Activated T-cell treated with anti-CD3 and anti-CD28 coated beads, Interleukin-2, amount 50 U/mL, for 4 hours (primary cell): ENCODE results near the gene TTC31. TPM values are rescaled to one million over a fixed set of nuclear protein-coding genes. Genes with fewer than 3 reads are reported as not detected.

ENCODE experiments used
- total RNA-seq, 3 donors: library from RNA; stranded (reverse); gene quantifications; one replicate each; pipeline ENCODE4 v1.2.1, GENCODE V29; 2021

The TTC31 gene
- total RNA-seq, 3 donors from 2014 or later: 22.4 to 23.8 (median 23.4) TPM

Other genes starting within 250 kb of the TTC31 start
- gene SLC4A5, start 139.7 kb upstream of the TTC31 start, total RNA-seq: 1 to 10 TPM; 1.3 to 1.5 (median 1.4) TPM
- gene DCTN1, start 102.8 kb upstream of the TTC31 start, total RNA-seq: 10 to 100 TPM; 94.4 to 97.7 (median 97.6) TPM
- 1 to 10 TPM; 1.3 to 1.4 (median 1.4) TPM for gene C2orf81, start 61.5 kb upstream of the TTC31 start, total RNA-seq
- 10 to 100 TPM; 29.1 to 32.1 (median 31.3) TPM for gene WDR54, start 61.4 kb upstream of the TTC31 start, total RNA-seq
- 1 to 10 TPM in 1 of 3 donors, under 1 TPM in 2; 0.47 to 1.0 (median 0.71) TPM for gene RTKN, start 41.1 kb upstream of the TTC31 start, total RNA-seq
- gene INO80B, start 28.0 kb upstream of the TTC31 start, total RNA-seq: 10 to 100 TPM; 49.3 to 72.6 (median 55.8) TPM
- gene WBP1, start 24.6 kb upstream of the TTC31 start, total RNA-seq: 10 to 100 TPM; 19.3 to 21.5 (median 19.4) TPM
- gene MOGS, start 17.7 kb upstream of the TTC31 start, total RNA-seq: 100 to 1,000 TPM in 2 of 3 donors, 10 to 100 TPM in 1; 98.7 to 107 (median 103) TPM
- gene MRPL53, start 10.4 kb upstream of the TTC31 start, total RNA-seq: 100 to 1,000 TPM; 105 to 106 (median 106) TPM
- 10 to 100 TPM; 13.7 to 17.3 (median 13.9) TPM for gene CCDC142, start 83 bp upstream of the TTC31 start, total RNA-seq
- under 1 TPM in 2 of 3 donors, not detected in 1; 0.22 to 0.24 TPM for gene LBX2, start 16.5 kb downstream of the TTC31 start, total RNA-seq
- gene PCGF1, start 24.6 kb downstream of the TTC31 start, total RNA-seq: 10 to 100 TPM; 21.7 to 32.4 (median 28.8) TPM
- not detected for gene TLX2, start 31.4 kb downstream of the TTC31 start, total RNA-seq
- under 1 TPM; 0.28 to 0.34 (median 0.30) TPM for gene DQX1, start 43.1 kb downstream of the TTC31 start, total RNA-seq
- gene AUP1, start 46.6 kb downstream of the TTC31 start, total RNA-seq: 100 to 1,000 TPM; 200 to 204 (median 203) TPM
- gene HTRA2, start 46.9 kb downstream of the TTC31 start, total RNA-seq: 10 to 100 TPM; 46.2 to 54.6 (median 50.5) TPM
- gene LOXL3, start 70.9 kb downstream of the TTC31 start, total RNA-seq: 1 to 10 TPM in 1 of 3 donors, under 1 TPM in 2; 0.49 to 1.0 (median 0.99) TPM
- gene DOK1, start 71.6 kb downstream of the TTC31 start, total RNA-seq: 10 to 100 TPM; 24.1 to 27.9 (median 25.9) TPM
- gene M1AP, start 165.2 kb downstream of the TTC31 start, total RNA-seq: not detected
- 1 to 10 TPM; 5.3 to 6.4 (median 5.4) TPM for gene SEMA4F, start 171.2 kb downstream of the TTC31 start, total RNA-seq